HG03469 (cell line): ENCODE results near the gene PMEPA1.

Experiments used
- ATAC-seq: cut with Tn5 transposase; IDR thresholded peaks from one replicate; pipeline ENCODE4 v1.9.1; 2021; ENCODE audit warnings: mild to moderate bottlenecking, moderate library complexity, moderate number of reproducible peaks; ENCODE audit not compliant: unreplicated experiment

PMEPA1 gene

GRCh38 chr20:57680934-57681914, 28.6 kb downstream of the PMEPA1 start:
- no peak for ATAC-seq

GRCh38 chr20:57680131-57680716, 29.6 kb downstream of the PMEPA1 start:
- no peak for ATAC-seq

- no peak for ATAC-seq
Observed at GRCh38 chr20:57679113-57679512, 30.7 kb downstream of the PMEPA1 start.

- ATAC-seq, result no peak
Observed at GRCh38 chr20:57678340-57678739, 31.5 kb downstream of the PMEPA1 start.

- ATAC-seq, result no peak
Observed at GRCh38 chr20:57677584-57677982, 32.2 kb downstream of the PMEPA1 start.

- no peak for ATAC-seq
Observed at GRCh38 chr20:57676589-57677583, 32.9 kb downstream of the PMEPA1 start.

GRCh38 chr20:57675773-57676172, 34.0 kb downstream of the PMEPA1 start:
- ATAC-seq, result no peak

GRCh38 chr20:57672953-57673575, 36.8 kb downstream of the PMEPA1 start:
- no peak for ATAC-seq

GRCh38 chr20:57672164-57672563, 37.7 kb downstream of the PMEPA1 start:
- ATAC-seq, result no peak

GRCh38 chr20:57671662-57672061, 38.2 kb downstream of the PMEPA1 start:
- ATAC-seq, result no peak

- no peak for ATAC-seq
Observed at GRCh38 chr20:57671072-57671391, 38.8 kb downstream of the PMEPA1 start.

GRCh38 chr20:57670288-57671071, 39.3 kb downstream of the PMEPA1 start:
- ATAC-seq, result no peak

GRCh38 chr20:57669632-57670031, 40.2 kb downstream of the PMEPA1 start:
- ATAC-seq, result no peak

GRCh38 chr20:57667924-57668782, 41.7 kb downstream of the PMEPA1 start:
- ATAC-seq, result no peak

- no peak for ATAC-seq
Observed at GRCh38 chr20:57667388-57667787, 42.4 kb downstream of the PMEPA1 start.

GRCh38 chr20:57666834-57667157, 43.0 kb downstream of the PMEPA1 start:
- ATAC-seq, result no peak

GRCh38 chr20:57666106-57666833, 43.5 kb downstream of the PMEPA1 start:
- ATAC-seq, result no peak

- ATAC-seq, result no peak
Observed at GRCh38 chr20:57665589-57665971, 44.2 kb downstream of the PMEPA1 start.
